Measurements from ENCODE around the gene MPZL3. TPM values are rescaled to one million over a fixed set of nuclear protein-coding genes. Genes with fewer than 3 reads are reported as not detected.
A peak's percentile ranks its signal among the peaks of the same experiment; 100 is the strongest.

The MPZL3 gene
- total and polyA plus RNA-seq, 8 donors = 0.45 to 20.0 (median 5.0) TPM

DNA sequence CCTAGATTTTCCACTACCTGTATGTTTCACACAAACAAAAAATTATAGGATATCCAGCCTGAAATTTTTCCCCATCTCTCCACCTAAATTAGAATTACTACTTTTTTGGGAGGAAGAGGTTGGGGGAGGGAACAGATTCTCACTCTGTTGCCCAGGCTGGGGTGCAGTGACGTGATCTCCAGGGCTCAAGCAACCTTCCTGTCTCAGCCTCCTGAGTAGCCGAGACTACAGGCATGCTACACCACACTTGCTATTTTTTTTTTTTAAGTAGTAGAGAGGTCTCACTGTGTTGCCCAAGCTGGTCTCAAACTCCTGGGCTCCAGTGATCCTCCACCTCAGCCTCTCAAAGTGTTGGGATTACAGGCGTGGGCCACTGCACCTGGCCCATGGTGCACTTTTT is 36.9 kb downstream of the MPZL3 start:
- Histone ChIP-seq H3K4me3 (no peak overlapping the region), H3K27ac (peak overlapping the region in 3 of 5 donors; percentile 33 to 59 (median 51)), H3K27me3 (peaks cover 0 to 12% (median 0%) of the 10 kb centered on the region in 3 donors), H3K4me1 (peaks cover 0 to 49% (median 14%) of the 10 kb centered on the region in 4 donors), H3K9me3 (no peaks in the 10 kb centered on the region), H3K36me3 (peaks cover 0 to 3% (median 0%) of the 10 kb centered on the region in 4 donors)
- intact Hi-C loops (cut with DNase I; ENCODE audit: low total_unique reads) = no loop called here
- TF ChIP-seq EP300 (IDR thresholded peaks at IDR 0.05) = no peak
- TF ChIP-seq POLR2A (IDR thresholded peaks at IDR 0.05) = no peak
- no peak for TF ChIP-seq POLR2AphosphoS5 (IDR thresholded peaks at IDR 0.05)
- TF ChIP-seq, protein P1, sequence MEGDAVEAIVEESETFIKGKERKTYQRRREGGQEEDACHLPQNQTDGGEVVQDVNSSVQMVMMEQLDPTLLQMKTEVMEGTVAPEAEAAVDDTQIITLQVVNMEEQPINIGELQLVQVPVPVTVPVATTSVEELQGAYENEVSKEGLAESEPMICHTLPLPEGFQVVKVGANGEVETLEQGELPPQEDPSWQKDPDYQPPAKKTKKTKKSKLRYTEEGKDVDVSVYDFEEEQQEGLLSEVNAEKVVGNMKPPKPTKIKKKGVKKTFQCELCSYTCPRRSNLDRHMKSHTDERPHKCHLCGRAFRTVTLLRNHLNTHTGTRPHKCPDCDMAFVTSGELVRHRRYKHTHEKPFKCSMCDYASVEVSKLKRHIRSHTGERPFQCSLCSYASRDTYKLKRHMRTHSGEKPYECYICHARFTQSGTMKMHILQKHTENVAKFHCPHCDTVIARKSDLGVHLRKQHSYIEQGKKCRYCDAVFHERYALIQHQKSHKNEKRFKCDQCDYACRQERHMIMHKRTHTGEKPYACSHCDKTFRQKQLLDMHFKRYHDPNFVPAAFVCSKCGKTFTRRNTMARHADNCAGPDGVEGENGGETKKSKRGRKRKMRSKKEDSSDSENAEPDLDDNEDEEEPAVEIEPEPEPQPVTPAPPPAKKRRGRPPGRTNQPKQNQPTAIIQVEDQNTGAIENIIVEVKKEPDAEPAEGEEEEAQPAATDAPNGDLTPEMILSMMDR (IDR thresholded peaks at IDR 0.05) = no peak
- 64 to 83% (median 75%) methylated on average over 3 of the region's 3 CpGs for WGBS, 5 donors
- no peak for DNase-seq

DNA sequence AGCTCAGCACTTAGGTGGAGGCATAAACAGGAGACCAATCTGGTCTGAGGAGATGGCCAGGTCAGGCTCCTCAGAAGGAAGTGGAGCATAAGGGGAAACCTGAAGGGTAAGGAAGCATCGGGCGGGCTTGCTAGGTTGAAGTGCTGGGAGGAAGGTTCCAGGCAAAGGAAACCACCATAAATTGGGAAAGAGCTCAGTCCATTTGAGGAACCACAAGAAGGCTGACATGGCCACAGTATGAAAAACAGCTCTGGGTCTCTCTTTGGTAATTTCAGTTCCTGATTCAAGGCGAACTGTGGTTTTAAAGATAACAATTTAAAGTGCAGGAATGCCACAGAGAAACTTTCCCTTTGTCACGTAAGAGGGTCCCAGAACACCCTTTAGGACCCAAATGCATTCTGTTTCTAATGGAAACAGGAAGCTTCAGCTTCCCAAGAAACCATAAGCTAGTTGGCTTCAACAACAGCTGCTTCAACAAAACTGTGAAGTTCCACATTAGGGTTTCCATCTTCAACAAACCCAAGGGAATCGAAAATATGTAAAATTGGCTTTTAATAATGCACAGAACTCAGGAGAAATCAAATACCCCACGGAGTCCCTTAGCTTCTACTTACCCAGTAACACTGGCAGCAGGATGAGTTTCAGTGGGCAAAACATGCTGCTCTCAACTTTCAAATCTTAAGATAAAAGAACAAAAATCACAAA is 37.8 kb downstream of the MPZL3 start:
- Histone ChIP-seq H3K36me3 (peaks cover 0 to 3% (median 0%) of the 10 kb centered on the region in 4 donors), H3K27me3 (peaks cover 0 to 18% (median 0%) of the 10 kb centered on the region in 3 donors), H3K4me3 (no peak overlapping the region), H3K4me1 (peaks cover 0 to 49% (median 14%) of the 10 kb centered on the region in 4 donors), H3K27ac (peak overlapping the region in 2 of 5 donors; percentile 51 to 66), H3K9me3 (no peaks in the 10 kb centered on the region)
- WGBS, 5 donors = 63 to 76% (median 66%) methylated on average over 6 of the region's 6 CpGs
- TF ChIP-seq EP300 (IDR thresholded peaks at IDR 0.05) = no peak
- TF ChIP-seq, protein P1 (IDR thresholded peaks at IDR 0.05) = no peak
- TF ChIP-seq POLR2A (IDR thresholded peaks at IDR 0.05) = no peak
- no peak for TF ChIP-seq POLR2AphosphoS5 (IDR thresholded peaks at IDR 0.05)
- intact Hi-C loops (cut with DNase I; ENCODE audit: low total_unique reads) = no loop called here
- no peak for DNase-seq

DNA sequence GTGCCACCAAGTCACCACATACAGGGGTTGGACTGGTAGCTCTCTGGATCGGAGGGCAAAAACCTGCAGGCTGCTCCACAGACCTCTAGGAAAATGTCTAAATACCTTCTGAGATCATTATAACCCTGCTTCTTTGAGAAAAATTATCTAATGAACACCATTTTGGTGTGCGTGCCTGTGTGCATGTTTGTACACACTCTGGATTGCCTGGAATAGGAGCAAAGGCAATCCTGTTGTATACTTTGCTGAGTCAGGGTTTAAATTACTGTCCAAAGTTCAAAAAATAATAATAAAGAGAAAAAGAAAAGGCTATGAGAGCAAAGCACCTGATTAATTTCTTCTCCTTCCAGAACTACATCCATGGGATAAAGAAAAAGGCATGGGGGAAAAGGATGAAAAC is 38.4 kb downstream of the MPZL3 start:
- intact Hi-C loops (cut with DNase I; ENCODE audit: low total_unique reads) = no loop called here
- WGBS, 5 donors = 70 to 76% (median 72%) methylated on average over 2 of the region's 2 CpGs
- Histone ChIP-seq H3K9me3 (no peaks in the 10 kb centered on the region), H3K4me1 (peaks cover 0 to 49% (median 14%) of the 10 kb centered on the region in 4 donors), H3K36me3 (peaks cover 0 to 3% (median 0%) of the 10 kb centered on the region in 4 donors), H3K4me3 (no peak overlapping the region), H3K27me3 (peaks cover 0 to 23% (median 0%) of the 10 kb centered on the region in 3 donors), H3K27ac (peak overlapping the region in 2 of 5 donors; percentile 51 to 66)
- TF ChIP-seq POLR2AphosphoS5 (IDR thresholded peaks at IDR 0.05) (no peak), POLR2A (IDR thresholded peaks at IDR 0.05) (no peak), EP300 (IDR thresholded peaks at IDR 0.05) (no peak)
- TF ChIP-seq, protein P1 (IDR thresholded peaks at IDR 0.05) = no peak
- DNase-seq = peak in 1 of 2 donors; percentile 53

DNA sequence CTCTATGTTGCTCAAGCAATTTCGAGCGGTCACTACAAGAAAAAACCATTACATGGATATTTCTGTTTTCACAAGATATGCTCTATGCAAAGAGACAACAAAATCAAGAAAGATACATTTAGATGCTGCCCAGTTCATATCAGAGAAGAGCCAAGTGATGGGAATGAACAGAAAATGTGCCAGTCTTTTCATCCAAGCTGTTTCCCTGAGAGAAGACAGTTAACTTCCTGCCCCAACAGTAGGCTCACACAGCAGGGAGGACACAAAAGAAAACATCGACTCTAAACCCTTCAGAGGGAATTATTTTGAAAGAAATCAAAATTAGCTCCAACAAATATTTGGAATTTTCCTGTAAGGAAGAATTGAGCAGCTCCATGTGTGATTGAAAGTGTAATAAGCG is 39.0 kb downstream of the MPZL3 start:
- Histone ChIP-seq H3K4me1 (peaks cover 0 to 51% (median 14%) of the 10 kb centered on the region in 4 donors), H3K4me3 (no peak overlapping the region), H3K9me3 (no peaks in the 10 kb centered on the region), H3K27ac (peak overlapping the region in 2 of 5 donors; percentile 51 to 66), H3K27me3 (peaks cover 0 to 24% (median 0%) of the 10 kb centered on the region in 3 donors), H3K36me3 (peaks cover 0 to 3% (median 0%) of the 10 kb centered on the region in 4 donors)
- WGBS, 5 donors = 72 to 82% (median 77%) methylated on average over 4 of the region's 4 CpGs
- intact Hi-C loops (cut with DNase I; ENCODE audit: low total_unique reads) = no loop called here
- TF ChIP-seq EP300 (IDR thresholded peaks at IDR 0.05) = no peak
- no peak for TF ChIP-seq POLR2AphosphoS5 (IDR thresholded peaks at IDR 0.05)
- TF ChIP-seq POLR2A (IDR thresholded peaks at IDR 0.05) = no peak
- TF ChIP-seq, protein P1 (IDR thresholded peaks at IDR 0.05) = no peak
- no peak for DNase-seq

Data from stomach (tissue), 9 donors.